ENCODE measurements around the gene SHPK.

- TF ChIP-seq POLR2A (IDR thresholded peaks at IDR 0.05; ENCODE audit: low read depth, low read length) = no peak
- no peak; the same call in 1 of the 2 replicates for TF ChIP-seq CTCF (conservative IDR thresholded peaks at IDR 0.05; ENCODE audit: low read depth, low read length)
- TF ChIP-seq CEBPB (IDR thresholded peaks at IDR 0.05; ENCODE audit: low read depth, low read length) = no peak
- no peak for TF ChIP-seq RAD21 (IDR thresholded peaks at IDR 0.05; ENCODE audit: low read length)
- TF ChIP-seq MAZ (IDR thresholded peaks at IDR 0.05; ENCODE audit: borderline replicate concordance, low read depth, low read length) = peak; percentile 95
- no peak for TF ChIP-seq USF2 (IDR thresholded peaks at IDR 0.05; ENCODE audit: low read depth, low read length)
- no peak for TF ChIP-seq RCOR1 (IDR thresholded peaks at IDR 0.05; ENCODE audit: insufficient replicate concordance, low read length)
- no peak for TF ChIP-seq RFX5 (IDR thresholded peaks at IDR 0.05; ENCODE audit: low read depth, low read length)
- 0 out of 2 replicates have a peak, but pooled peaks have one; percentile 1 for TF ChIP-seq SMC3 (IDR thresholded peaks at IDR 0.05; ENCODE audit: low read depth, low read length)
- TF ChIP-seq MXI1 (IDR thresholded peaks at IDR 0.05; ENCODE audit: borderline replicate concordance, low read depth, low read length) = peak; percentile 78; the same call in 1 of the 2 replicates
- peak; percentile 56; the same call in 1 of the 2 replicates for TF ChIP-seq FOS (IDR thresholded peaks at IDR 0.05; ENCODE audit: low read depth, low read length)
- peak; percentile 23; the same call in 1 of the 2 replicates for TF ChIP-seq BHLHE40 (IDR thresholded peaks at IDR 0.05; ENCODE audit: low read depth, low read length)
- no peak for TF ChIP-seq MAFK (IDR thresholded peaks at IDR 0.05; ENCODE audit: low read depth, low read length)
These were observed 31.6 kb upstream of the SHPK start for GRCh38 chr17:3667366-3668278.
